ENCODE data around the gene CASP8. TPM values are rescaled to one million over a fixed set of nuclear protein-coding genes. Genes with fewer than 3 reads are reported as not detected.

Gene CASP8
- total and polyA plus RNA-seq, 9 of the 15 experiments (the other 6 are each of a cell fraction or from before 2014, with no cell fraction given), result 10.2 to 31.4 (median 19.4) TPM

- TF ChIP-seq, protein P1, sequence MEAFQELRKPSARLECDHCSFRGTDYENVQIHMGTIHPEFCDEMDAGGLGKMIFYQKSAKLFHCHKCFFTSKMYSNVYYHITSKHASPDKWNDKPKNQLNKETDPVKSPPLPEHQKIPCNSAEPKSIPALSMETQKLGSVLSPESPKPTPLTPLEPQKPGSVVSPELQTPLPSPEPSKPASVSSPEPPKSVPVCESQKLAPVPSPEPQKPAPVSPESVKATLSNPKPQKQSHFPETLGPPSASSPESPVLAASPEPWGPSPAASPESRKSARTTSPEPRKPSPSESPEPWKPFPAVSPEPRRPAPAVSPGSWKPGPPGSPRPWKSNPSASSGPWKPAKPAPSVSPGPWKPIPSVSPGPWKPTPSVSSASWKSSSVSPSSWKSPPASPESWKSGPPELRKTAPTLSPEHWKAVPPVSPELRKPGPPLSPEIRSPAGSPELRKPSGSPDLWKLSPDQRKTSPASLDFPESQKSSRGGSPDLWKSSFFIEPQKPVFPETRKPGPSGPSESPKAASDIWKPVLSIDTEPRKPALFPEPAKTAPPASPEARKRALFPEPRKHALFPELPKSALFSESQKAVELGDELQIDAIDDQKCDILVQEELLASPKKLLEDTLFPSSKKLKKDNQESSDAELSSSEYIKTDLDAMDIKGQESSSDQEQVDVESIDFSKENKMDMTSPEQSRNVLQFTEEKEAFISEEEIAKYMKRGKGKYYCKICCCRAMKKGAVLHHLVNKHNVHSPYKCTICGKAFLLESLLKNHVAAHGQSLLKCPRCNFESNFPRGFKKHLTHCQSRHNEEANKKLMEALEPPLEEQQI (IDR thresholded peaks at IDR 0.05), result peak; percentile 54; the same call in 1 of the 2 replicates
- TF ChIP-seq ATF7 (IDR thresholded peaks at IDR 0.05) (peak; percentile 61), NELFE (IDR thresholded peaks at IDR 0.05; ENCODE audit: insufficient read depth, insufficient read length) (no peak), PPARD (CRISPR knock-in tag; IDR thresholded peaks at IDR 0.05) (no peak), EWSR1 (IDR thresholded peaks at IDR 0.05; ENCODE audit: borderline replicate concordance, low read depth, partially characterized antibody) (no peak), LEF1 (IDR thresholded peaks at IDR 0.05) (peak; percentile 48), TBP (optimal IDR thresholded peaks at IDR 0.05; ENCODE audit: low read depth, low read length) (no peak), MXI1 (IDR thresholded peaks at IDR 0.05; ENCODE audit: low read depth, low read length) (no peak), ZNF324 (CRISPR knock-in tag; IDR thresholded peaks at IDR 0.05) (no peak), MEIS2 (IDR thresholded peaks at IDR 0.05; ENCODE audit: partially characterized antibody) (peak; percentile 72), HMG20A (CRISPR knock-in tag; conservative IDR thresholded peaks at IDR 0.05) (no peak), DMBX1 (CRISPR knock-in tag; IDR thresholded peaks at IDR 0.05; ENCODE audit: borderline replicate concordance) (no peak), CREB3 (tag; conservative IDR thresholded peaks at IDR 0.05; ENCODE audit: low read depth) (no peak), FOS (IDR thresholded peaks at IDR 0.05; ENCODE audit: extremely low read depth, insufficient read length) (no peak), ZNF583 (CRISPR knock-in tag; IDR thresholded peaks at IDR 0.05) (no peak), KLF16 (IDR thresholded peaks at IDR 0.05) (no peak), ZNF75A (CRISPR knock-in tag; IDR thresholded peaks at IDR 0.05) (no peak), ZNF79 (CRISPR knock-in tag; IDR thresholded peaks at IDR 0.05; ENCODE audit: low read depth) (no peak)
- TF ChIP-seq, protein P2, sequence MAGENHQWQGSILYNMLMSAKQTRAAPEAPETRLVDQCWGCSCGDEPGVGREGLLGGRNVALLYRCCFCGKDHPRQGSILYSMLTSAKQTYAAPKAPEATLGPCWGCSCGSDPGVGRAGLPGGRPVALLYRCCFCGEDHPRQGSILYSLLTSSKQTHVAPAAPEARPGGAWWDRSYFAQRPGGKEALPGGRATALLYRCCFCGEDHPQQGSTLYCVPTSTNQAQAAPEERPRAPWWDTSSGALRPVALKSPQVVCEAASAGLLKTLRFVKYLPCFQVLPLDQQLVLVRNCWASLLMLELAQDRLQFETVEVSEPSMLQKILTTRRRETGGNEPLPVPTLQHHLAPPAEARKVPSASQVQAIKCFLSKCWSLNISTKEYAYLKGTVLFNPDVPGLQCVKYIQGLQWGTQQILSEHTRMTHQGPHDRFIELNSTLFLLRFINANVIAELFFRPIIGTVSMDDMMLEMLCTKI (IDR thresholded peaks at IDR 0.05; ENCODE audit: partially characterized antibody), result no peak
These were observed 40.2 kb upstream of the CASP8 start (continued) for GRCh38 chr2:201220102-201220570.
